ENCODE measurements around the gene LYST.
"Not testable (repeated sequence)": the region's sequence is repeated elsewhere in the genome, so short reads cannot be mapped to it uniquely, and the experiment has no call there.

Gene LYST

DNA sequence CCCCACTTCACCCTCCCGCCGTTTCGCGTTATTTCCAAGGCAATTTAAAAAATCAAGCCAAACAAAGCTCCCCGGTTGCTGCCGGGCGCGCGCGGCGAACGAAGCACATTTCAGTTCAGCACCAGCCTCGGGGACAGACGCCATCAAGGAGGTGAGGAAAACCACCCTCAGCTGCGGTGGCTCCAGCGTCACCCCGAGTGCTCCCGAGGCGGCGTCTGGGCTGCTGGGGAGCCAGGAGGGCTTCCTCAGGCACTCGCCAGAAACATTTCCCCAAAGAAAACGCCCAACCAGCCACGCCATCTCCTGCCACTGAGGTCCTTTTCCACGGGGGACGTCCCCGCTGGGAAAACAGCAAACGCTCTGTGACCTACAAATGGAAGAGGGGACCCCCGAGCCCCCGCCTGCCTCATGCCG is 217.7 kb downstream of the LYST start:
- WGBS (ENCODE audit: insufficient coverage, insufficient read length): no CpG with 5 or more reads among the region's 30 CpGs

DNA sequence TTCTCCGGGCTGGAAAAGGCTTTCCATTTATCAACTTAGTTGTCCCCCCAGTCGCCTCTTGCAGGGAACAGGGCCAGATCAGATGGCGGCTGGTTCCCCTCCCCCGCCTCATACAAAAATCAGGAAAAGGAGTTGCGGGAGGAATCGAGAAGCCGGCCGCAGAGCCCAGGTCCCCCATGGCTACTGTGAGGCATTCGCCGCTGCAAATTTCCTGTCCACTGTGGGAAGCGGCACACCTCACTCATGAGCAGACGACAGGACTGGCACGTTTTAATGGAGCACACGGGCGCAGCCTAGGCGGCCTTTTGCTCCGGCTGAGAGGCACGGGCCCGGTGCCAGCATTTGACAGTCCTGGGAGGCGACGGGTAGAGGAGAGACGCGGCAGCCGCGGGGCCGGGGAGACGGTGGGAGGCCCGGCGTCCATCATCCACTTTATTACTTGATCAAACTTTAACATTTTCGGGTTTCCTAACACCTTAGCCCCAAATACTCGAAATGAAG is 218.2 kb downstream of the LYST start:
- Histone ChIP-seq H3K36me3 (ENCODE audit: control insufficient read depth, insufficient read depth, low read length) (no peaks in the 10 kb centered on the region), H3K27ac (ENCODE audit: low read length) (no peak overlapping the region), H3K4me1 (ENCODE audit: control insufficient read depth, insufficient read depth, low read length) (peaks cover 7% of the 10 kb centered on the region), H3K9me3 (ENCODE audit: control insufficient read depth, insufficient read depth, low read length) (no peaks in the 10 kb centered on the region), H3K4me3 (ENCODE audit: low read length) (peak overlapping the region; percentile 71), H3K27me3 (ENCODE audit: control insufficient read depth, insufficient read depth, low read length) (no peaks in the 10 kb centered on the region)
- no peak for DNase-seq (ENCODE audit: low read depth, low spot score)
- no CpG with 5 or more reads among the region's 31 CpGs for WGBS (ENCODE audit: insufficient coverage, insufficient read length)

More for the DNA sequence above, 217.7 kb downstream of the LYST start:
- no peak for DNase-seq (ENCODE audit: low read depth, low spot score)
- Histone ChIP-seq H3K9me3 (ENCODE audit: control insufficient read depth, insufficient read depth, low read length) (no peaks in the 10 kb centered on the region), H3K4me1 (ENCODE audit: control insufficient read depth, insufficient read depth, low read length) (peaks cover 7% of the 10 kb centered on the region), H3K36me3 (ENCODE audit: control insufficient read depth, insufficient read depth, low read length) (no peaks in the 10 kb centered on the region), H3K27me3 (ENCODE audit: control insufficient read depth, insufficient read depth, low read length) (no peaks in the 10 kb centered on the region), H3K4me3 (ENCODE audit: low read length) (peak overlapping the region; percentile 71), H3K27ac (ENCODE audit: low read length) (no peak overlapping the region)

DNA sequence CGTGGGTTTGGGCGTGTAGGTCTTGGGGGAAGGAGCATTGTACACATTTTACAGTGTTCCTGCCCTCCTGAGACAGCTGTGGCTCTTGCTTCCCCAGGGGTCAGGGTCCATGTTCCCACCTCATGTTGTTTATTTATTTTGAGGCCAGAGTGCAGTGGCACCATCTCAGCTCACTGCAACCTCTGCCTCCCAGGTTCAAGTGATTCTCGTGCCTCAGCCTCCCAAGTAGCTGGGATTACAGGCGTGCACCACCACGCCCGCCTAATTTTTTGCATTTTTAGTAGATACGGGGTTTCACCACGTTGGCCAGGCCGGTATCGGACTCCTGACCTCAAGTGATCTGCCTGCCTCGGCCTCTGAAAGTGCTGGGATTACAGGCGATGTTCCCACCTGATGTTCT is 219.2 kb downstream of the LYST start:
- H3K9me3 ChIP-seq (ENCODE audit: control insufficient read depth, insufficient read depth, low read length); H3K4me3 ChIP-seq (ENCODE audit: low read length); H3K27me3 ChIP-seq (ENCODE audit: control insufficient read depth, insufficient read depth, low read length); H3K27ac ChIP-seq (ENCODE audit: low read length); H3K36me3 ChIP-seq (ENCODE audit: control insufficient read depth, insufficient read depth, low read length); DNase-seq (ENCODE audit: low read depth, low spot score): not testable (repeated sequence)
- WGBS (ENCODE audit: insufficient coverage, insufficient read length): no CpG with 5 or more reads among the region's 12 CpGs
- H3K4me1 ChIP-seq (ENCODE audit: control insufficient read depth, insufficient read depth, low read length): peaks cover 10% of the 10 kb centered on the region

DNA sequence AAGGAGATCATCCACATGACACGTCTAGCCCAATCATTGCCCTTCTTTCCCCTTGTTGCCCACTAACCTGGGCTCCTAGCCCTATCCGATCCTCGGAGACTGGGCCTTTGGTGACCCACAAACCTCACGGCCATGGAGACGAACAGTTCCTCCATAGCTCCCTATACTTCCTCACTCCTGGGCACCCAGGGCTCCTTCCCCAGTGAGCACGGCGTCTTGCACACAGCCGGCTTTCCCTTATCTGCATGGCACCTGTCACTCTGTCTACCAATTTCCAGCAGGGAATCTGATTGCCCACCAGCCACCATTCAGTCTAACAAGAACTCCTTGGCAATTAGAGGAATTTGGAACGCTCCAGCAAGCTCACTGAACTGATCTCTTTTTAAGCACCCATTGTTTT is 220.2 kb downstream of the LYST start:
- Histone ChIP-seq H3K9me3 (ENCODE audit: control insufficient read depth, insufficient read depth, low read length) (no peaks in the 10 kb centered on the region), H3K4me3 (ENCODE audit: low read length) (no peak overlapping the region), H3K27ac (ENCODE audit: low read length) (no peak overlapping the region), H3K27me3 (ENCODE audit: control insufficient read depth, insufficient read depth, low read length) (no peaks in the 10 kb centered on the region), H3K4me1 (ENCODE audit: control insufficient read depth, insufficient read depth, low read length) (peaks cover 11% of the 10 kb centered on the region), H3K36me3 (ENCODE audit: control insufficient read depth, insufficient read depth, low read length) (no peaks in the 10 kb centered on the region)
- no CpG with 5 or more reads among the region's 9 CpGs for WGBS (ENCODE audit: insufficient coverage, insufficient read length)
- no peak for DNase-seq (ENCODE audit: low read depth, low spot score)

DNA sequence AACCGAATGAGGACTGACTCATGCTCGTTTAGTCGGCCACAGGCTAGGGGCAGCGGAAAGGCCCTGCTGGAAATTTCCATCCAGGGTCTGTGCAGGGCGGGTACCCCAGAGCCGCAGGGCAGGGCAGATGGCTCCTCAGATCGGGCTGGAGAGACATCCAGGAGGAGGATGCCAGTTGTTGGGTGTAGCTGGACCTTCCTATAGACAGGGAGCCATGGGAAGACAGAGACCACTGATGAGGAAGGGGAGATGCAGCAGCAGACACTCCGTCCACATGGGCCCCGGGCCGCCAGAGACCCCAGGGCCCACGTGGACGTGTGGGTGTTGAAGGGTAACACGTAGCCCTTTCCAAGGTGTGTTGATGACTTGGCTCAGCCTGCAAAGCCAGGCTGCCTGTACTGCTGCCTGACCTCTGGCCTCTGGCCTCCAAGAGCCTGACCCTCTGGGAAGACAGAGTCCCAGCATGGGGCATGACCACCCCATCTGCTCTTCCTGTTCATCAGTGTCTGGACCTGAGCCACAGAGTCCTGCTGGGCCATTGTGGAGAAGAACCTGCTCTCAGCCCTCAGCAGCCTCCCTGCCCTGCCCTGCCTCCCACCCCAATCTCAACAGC is 221.9 kb downstream of the LYST start:
- Histone ChIP-seq H3K27me3 (ENCODE audit: control insufficient read depth, insufficient read depth, low read length) (no peaks in the 10 kb centered on the region), H3K9me3 (ENCODE audit: control insufficient read depth, insufficient read depth, low read length) (no peaks in the 10 kb centered on the region), H3K36me3 (ENCODE audit: control insufficient read depth, insufficient read depth, low read length) (no peaks in the 10 kb centered on the region), H3K4me1 (ENCODE audit: control insufficient read depth, insufficient read depth, low read length) (peaks cover 11% of the 10 kb centered on the region), H3K27ac (ENCODE audit: low read length) (no peak overlapping the region), H3K4me3 (ENCODE audit: low read length) (no peak overlapping the region)
- no peak for DNase-seq (ENCODE audit: low read depth, low spot score)
- WGBS (ENCODE audit: insufficient coverage, insufficient read length): no CpG with 5 or more reads among the region's 13 CpGs

GRCh38 chr1:235643837-235644692 is 222.6 kb downstream of the LYST start:
- DNase-seq (ENCODE audit: low read depth, low spot score): no peak
- WGBS (ENCODE audit: insufficient coverage, insufficient read length): no CpG with 5 or more reads among the region's 23 CpGs
- Histone ChIP-seq H3K4me3 (ENCODE audit: low read length) (no peak overlapping the region), H3K9me3 (ENCODE audit: control insufficient read depth, insufficient read depth, low read length) (no peaks in the 10 kb centered on the region), H3K4me1 (ENCODE audit: control insufficient read depth, insufficient read depth, low read length) (peaks cover 11% of the 10 kb centered on the region), H3K27me3 (ENCODE audit: control insufficient read depth, insufficient read depth, low read length) (no peaks in the 10 kb centered on the region), H3K27ac (ENCODE audit: low read length) (no peak overlapping the region), H3K36me3 (ENCODE audit: control insufficient read depth, insufficient read depth, low read length) (no peaks in the 10 kb centered on the region)

DNA sequence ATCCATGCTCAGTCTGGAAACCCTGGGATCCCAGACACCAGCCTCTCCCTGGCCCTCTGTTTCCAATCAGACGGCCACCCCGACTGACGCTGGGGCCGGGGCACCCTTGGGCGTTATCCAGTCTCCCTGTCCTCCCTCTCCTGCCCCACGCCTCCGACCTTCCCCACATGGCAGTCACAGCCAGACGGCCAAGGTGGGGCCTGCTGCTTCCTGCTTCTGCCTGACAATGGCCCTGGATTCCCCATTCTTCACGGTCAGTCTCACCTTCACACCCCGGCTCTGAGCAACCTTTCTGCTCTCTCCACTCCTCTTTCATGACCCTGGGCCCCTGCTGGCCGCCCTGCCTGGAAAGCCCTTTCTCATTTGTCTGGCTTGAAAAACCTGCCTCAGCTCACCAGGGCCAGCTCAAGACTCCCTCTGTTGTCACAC is 223.7 kb downstream of the LYST start:
- Histone ChIP-seq H3K9me3 (ENCODE audit: control insufficient read depth, insufficient read depth, low read length) (no peaks in the 10 kb centered on the region), H3K4me1 (ENCODE audit: control insufficient read depth, insufficient read depth, low read length) (peaks cover 10% of the 10 kb centered on the region), H3K27ac (ENCODE audit: low read length) (no peak overlapping the region), H3K27me3 (ENCODE audit: control insufficient read depth, insufficient read depth, low read length) (no peaks in the 10 kb centered on the region), H3K36me3 (ENCODE audit: control insufficient read depth, insufficient read depth, low read length) (no peaks in the 10 kb centered on the region), H3K4me3 (ENCODE audit: low read length) (no peak overlapping the region)
- no CpG with 5 or more reads among the region's 11 CpGs for WGBS (ENCODE audit: insufficient coverage, insufficient read length)
- no peak for DNase-seq (ENCODE audit: low read depth, low spot score)

DNA sequence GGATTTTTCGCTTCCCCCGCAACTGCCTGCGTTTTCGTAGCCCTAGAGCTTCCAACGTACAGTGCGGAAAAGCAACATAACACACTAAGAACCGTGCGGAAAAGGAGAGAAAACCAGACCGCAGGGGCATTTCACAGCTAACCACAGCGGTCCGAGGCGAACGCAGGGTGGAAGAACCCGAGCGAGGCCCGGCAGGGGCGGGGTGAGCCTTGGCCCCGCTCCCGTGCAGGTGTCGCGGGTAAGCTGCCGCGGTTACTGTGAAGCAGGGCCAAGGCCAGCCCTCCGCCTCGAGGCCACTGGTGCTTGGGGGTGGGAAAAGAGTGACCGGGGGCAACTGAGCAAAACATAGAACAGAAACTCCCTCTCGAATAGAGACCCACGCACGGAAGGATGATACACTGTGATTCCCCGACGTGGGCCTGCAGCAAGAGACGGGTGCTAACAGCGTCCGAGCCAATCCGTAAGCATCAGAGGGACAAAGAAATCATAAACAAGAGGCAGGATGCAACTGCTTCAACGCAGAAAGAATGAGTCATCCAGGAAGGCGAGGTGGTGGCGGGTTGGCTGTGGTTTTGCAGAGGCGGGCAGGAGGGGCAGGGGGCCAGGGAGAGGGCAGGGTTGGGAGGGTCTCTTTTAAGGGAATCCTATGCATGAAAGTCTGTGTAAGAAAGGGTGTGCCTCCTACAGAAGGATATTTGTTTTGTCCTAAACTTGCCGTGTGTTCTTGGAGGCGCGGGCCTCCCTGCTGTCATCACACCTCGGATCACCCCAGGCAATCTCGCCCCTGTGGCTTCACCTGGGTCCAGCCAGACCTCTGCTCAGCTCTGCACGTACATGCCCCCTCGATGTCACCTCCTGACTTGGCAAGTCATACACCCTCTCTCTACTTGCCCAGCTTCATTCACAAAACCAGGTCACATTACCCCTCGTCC is 224.4 kb downstream of the LYST start:
- Histone ChIP-seq H3K4me3 (ENCODE audit: low read length) (no peak overlapping the region), H3K27me3 (ENCODE audit: control insufficient read depth, insufficient read depth, low read length) (no peaks in the 10 kb centered on the region), H3K9me3 (ENCODE audit: control insufficient read depth, insufficient read depth, low read length) (no peaks in the 10 kb centered on the region), H3K4me1 (ENCODE audit: control insufficient read depth, insufficient read depth, low read length) (peaks cover 9% of the 10 kb centered on the region), H3K27ac (ENCODE audit: low read length) (no peak overlapping the region), H3K36me3 (ENCODE audit: control insufficient read depth, insufficient read depth, low read length) (no peaks in the 10 kb centered on the region)
- no CpG with 5 or more reads among the region's 47 CpGs for WGBS (ENCODE audit: insufficient coverage, insufficient read length)
- DNase-seq (ENCODE audit: low read depth, low spot score): no peak

GRCh38 chr1:235640580-235640979 is 226.1 kb downstream of the LYST start:
- no peaks in the 10 kb centered on the region for H3K36me3 ChIP-seq (ENCODE audit: control insufficient read depth, insufficient read depth, low read length)
- DNase-seq (ENCODE audit: low read depth, low spot score): no peak
- no peak overlapping the region for H3K27ac ChIP-seq (ENCODE audit: low read length)
- no peaks in the 10 kb centered on the region for H3K27me3 ChIP-seq (ENCODE audit: control insufficient read depth, insufficient read depth, low read length)
- no peaks in the 10 kb centered on the region for H3K9me3 ChIP-seq (ENCODE audit: control insufficient read depth, insufficient read depth, low read length)
- H3K4me3 ChIP-seq (ENCODE audit: low read length): no peak overlapping the region
- WGBS (ENCODE audit: insufficient coverage, insufficient read length): no CpG with 5 or more reads among the region's 12 CpGs
- peaks cover 12% of the 10 kb centered on the region for H3K4me1 ChIP-seq (ENCODE audit: control insufficient read depth, insufficient read depth, low read length)

All from iPS DF 6.9 (cell line).